Activated CD4-positive, alpha-beta memory T cell treated with anti-CD3 and anti-CD28 coated beads for 36 hours (primary cell): ENCODE measurements around the gene GRK5. TPM values are rescaled to one million over a fixed set of nuclear protein-coding genes. Genes with fewer than 3 reads are reported as not detected.
"Not testable (repeated sequence)": the region's sequence is repeated elsewhere in the genome, so short reads cannot be mapped to it uniquely, and the experiment has no call there.

Experiments used
- CTCF ChIA-PET: fragments of 350-600 bp; sonication (Branson Sonifier 250); formaldehyde crosslinking; loops from one replicate; lab custom pipeline; 2021; ENCODE audit warnings: antibody characterized with exemption, inconsistent platforms; lab: Charles Lee
- POLR2A ChIA-PET: fragments of 350-600 bp; sonication (Branson Sonifier 250); formaldehyde crosslinking; loops from one replicate; lab custom pipeline; 2021; ENCODE audit warnings: antibody characterized with exemption; lab: Charles Lee
- DNase-seq: peaks from one replicate; pipeline ENCODE4 v3.0.0-alpha.2; 2020
- H3K27ac Mint-ChIP-seq: one replicate; pipeline ENCODE4 v1.8.0; 2021; ENCODE audit warnings: mixed read lengths
- H3K27me3 Mint-ChIP-seq: one replicate; pipeline ENCODE4 v1.8.0; 2021; ENCODE audit warnings: mixed read lengths
- H3K36me3 Mint-ChIP-seq: one replicate; pipeline ENCODE4 v1.8.0; 2021; ENCODE audit warnings: mixed read lengths
- H3K4me1 Mint-ChIP-seq: one replicate; pipeline ENCODE4 v1.8.0; 2021; ENCODE audit warnings: low read depth, mixed read lengths
- H3K4me3 Mint-ChIP-seq: one replicate; pipeline ENCODE4 v1.8.0; 2021; ENCODE audit warnings: mild to moderate bottlenecking, mixed read lengths
- H3K9me3 Mint-ChIP-seq: one replicate; pipeline ENCODE4 v1.8.0; 2021; ENCODE audit warnings: mixed read lengths
- intact Hi-C: fragments of 100-400 bp; cut with micrococcal nuclease; formaldehyde crosslinking; loops from one replicate; pipeline ENCODE4 v1.15.1; 2023
- total RNA-seq, 2 experiments: library from RNA; stranded (reverse); gene quantifications; one replicate each; pipeline ENCODE4 v1.2.3, GENCODE V29; 2021

GRK5 gene
- total RNA-seq, 2 experiments from 2014 or later, result 22.7 to 23.0 TPM

GRCh38 chr10:119268871-119269506, 61.6 kb downstream of the GRK5 start:
- Mint-ChIP-seq H3K27ac (peak overlapping the region; percentile 97), H3K36me3 (peaks cover 4% of the 10 kb centered on the region), H3K4me3 (peak overlapping the region; percentile 7), H3K4me1 (peaks cover 43% of the 10 kb centered on the region), H3K9me3 (no peaks in the 10 kb centered on the region), H3K27me3 (no peaks in the 10 kb centered on the region)
- ChIA-PET CTCF (interaction anchor here (0.7 to 1.8 kb wide), 6 partner anchors 33 to 221 kb away, joined by 3 to 6 read pairs (median 4); no protein-coding TSS in a partner anchor), POLR2A (interaction anchor here (0.9 to 1.3 kb wide), 4 partner anchors 9 to 62 kb away, joined by 3 to 5 read pairs (median 4); partner anchors contain the start of gene GRK5)
- DNase-seq, result peak; percentile 83
- intact Hi-C loops, result loop anchor here (1.0 to 2.0 kb wide), 5 partner anchors 14 to 61 kb away; no protein-coding TSS in a partner anchor

- no peaks in the 10 kb centered on the region for H3K9me3 Mint-ChIP-seq
- H3K4me3 Mint-ChIP-seq, result no peak overlapping the region
- POLR2A ChIA-PET, result no interaction called here
Observed at GRCh38 chr10:119269737-119270136, 62.4 kb downstream of the GRK5 start.

GRCh38 chr10:119270762-119271366, 63.5 kb downstream of the GRK5 start:
- intact Hi-C loops, result no loop called here

More at GRCh38 chr10:119269737-119270136, 62.4 kb downstream of the GRK5 start:
- DNase-seq, result no peak
- Mint-ChIP-seq H3K27ac (peak overlapping the region; percentile 97), H3K4me1 (peaks cover 43% of the 10 kb centered on the region), H3K36me3 (peaks cover 4% of the 10 kb centered on the region), H3K27me3 (no peaks in the 10 kb centered on the region)
- intact Hi-C loops, result loop anchor here (1.0 to 2.0 kb wide), 5 partner anchors 15 to 61 kb away; no protein-coding TSS in a partner anchor
- CTCF ChIA-PET, result interaction anchor here (0.7 to 1.8 kb wide), 3 partner anchors 60 to 70 kb away, joined by 3 to 6 read pairs (median 5); no protein-coding TSS in a partner anchor

GRCh38 chr10:119272338-119272734, 65.0 kb downstream of the GRK5 start:
- intact Hi-C loops, POLR2A ChIA-PET: not testable (repeated sequence)

More at GRCh38 chr10:119270762-119271366, 63.5 kb downstream of the GRK5 start:
- Mint-ChIP-seq H3K27ac (peak overlapping the region; percentile 45), H3K4me3 (no peak overlapping the region), H3K4me1 (peaks cover 49% of the 10 kb centered on the region), H3K36me3 (no peaks in the 10 kb centered on the region), H3K27me3 (no peaks in the 10 kb centered on the region), H3K9me3 (no peaks in the 10 kb centered on the region)
- ChIA-PET POLR2A (interaction anchor here (0.7 to 1.4 kb wide), 5 partner anchors 14 to 59 kb away, joined by 3 to 5 read pairs (median 3); no protein-coding TSS in a partner anchor), CTCF (interaction anchor here (1.1 to 1.4 kb wide), 4 partner anchors 36 to 64 kb away, joined by 3 to 6 read pairs (median 4); no protein-coding TSS in a partner anchor)
- DNase-seq, result peak; percentile 69

GRCh38 chr10:119272736-119273135, 65.4 kb downstream of the GRK5 start:
- H3K27ac Mint-ChIP-seq, result no peak overlapping the region
- CTCF ChIA-PET, result interaction anchor here (0.7 kb wide), 1 partner anchor 34 kb away, joined by 3 read pairs; no protein-coding TSS in a partner anchor
- H3K9me3 Mint-ChIP-seq, result no peaks in the 10 kb centered on the region
- peaks cover 44% of the 10 kb centered on the region for H3K4me1 Mint-ChIP-seq
- no peak overlapping the region for H3K4me3 Mint-ChIP-seq
- H3K36me3 Mint-ChIP-seq, result no peaks in the 10 kb centered on the region
- POLR2A ChIA-PET, result no interaction called here
- no peak for DNase-seq
- no peaks in the 10 kb centered on the region for H3K27me3 Mint-ChIP-seq
- intact Hi-C loops, result no loop called here

More at GRCh38 chr10:119272338-119272734, 65.0 kb downstream of the GRK5 start:
- H3K9me3 Mint-ChIP-seq, H3K27me3 Mint-ChIP-seq, DNase-seq, H3K36me3 Mint-ChIP-seq, H3K4me3 Mint-ChIP-seq, H3K27ac Mint-ChIP-seq: not testable (repeated sequence)
- peaks cover 48% of the 10 kb centered on the region for H3K4me1 Mint-ChIP-seq
- CTCF ChIA-PET, result interaction anchor here (0.7 to 1.4 kb wide), 2 partner anchors 35 to 63 kb away, joined by 3 to 5 read pairs; no protein-coding TSS in a partner anchor

GRCh38 chr10:119273413-119273812, 66.0 kb downstream of the GRK5 start:
- Mint-ChIP-seq H3K27ac (no peak overlapping the region), H3K4me3 (no peak overlapping the region), H3K4me1 (peaks cover 39% of the 10 kb centered on the region), H3K36me3 (no peaks in the 10 kb centered on the region), H3K27me3 (no peaks in the 10 kb centered on the region), H3K9me3 (no peaks in the 10 kb centered on the region)
- POLR2A ChIA-PET, result no interaction called here
- CTCF ChIA-PET, result no interaction called here
- no peak for DNase-seq
- intact Hi-C loops, result no loop called here

GRCh38 chr10:119274519-119275045, 67.2 kb downstream of the GRK5 start:
- Mint-ChIP-seq H3K4me3 (no peak overlapping the region), H3K9me3 (no peaks in the 10 kb centered on the region), H3K27me3 (no peaks in the 10 kb centered on the region), H3K4me1 (peaks cover 28% of the 10 kb centered on the region), H3K36me3 (no peaks in the 10 kb centered on the region), H3K27ac (no peak overlapping the region)
- CTCF ChIA-PET, result interaction anchor here (0.7 to 1.7 kb wide), 2 partner anchors 65 to 171 kb away, joined by 3 read pairs; no protein-coding TSS in a partner anchor
- intact Hi-C loops, result no loop called here
- POLR2A ChIA-PET, result no interaction called here
- DNase-seq, result no peak

GRCh38 chr10:119275085-119275484, 67.7 kb downstream of the GRK5 start:
- ChIA-PET POLR2A (no interaction called here), CTCF (interaction anchor here (1.7 kb wide), 1 partner anchor 170 kb away, joined by 3 read pairs; no protein-coding TSS in a partner anchor)
- no peaks in the 10 kb centered on the region for H3K9me3 Mint-ChIP-seq
- intact Hi-C loops, result no loop called here
- no peak overlapping the region for H3K4me3 Mint-ChIP-seq
- no peaks in the 10 kb centered on the region for H3K36me3 Mint-ChIP-seq
- H3K27ac Mint-ChIP-seq, result no peak overlapping the region
- peaks cover 24% of the 10 kb centered on the region for H3K4me1 Mint-ChIP-seq
- no peak for DNase-seq
- H3K27me3 Mint-ChIP-seq, result no peaks in the 10 kb centered on the region

GRCh38 chr10:119276194-119276593, 68.8 kb downstream of the GRK5 start:
- DNase-seq, CTCF ChIA-PET, H3K27me3 Mint-ChIP-seq, H3K9me3 Mint-ChIP-seq, H3K36me3 Mint-ChIP-seq, intact Hi-C loops, H3K27ac Mint-ChIP-seq, POLR2A ChIA-PET, H3K4me3 Mint-ChIP-seq: not testable (repeated sequence)
- peaks cover 22% of the 10 kb centered on the region for H3K4me1 Mint-ChIP-seq

- POLR2A ChIA-PET, result no interaction called here
- intact Hi-C loops, result no loop called here
- Mint-ChIP-seq H3K27ac (no peak overlapping the region), H3K4me3 (no peak overlapping the region), H3K4me1 (peaks cover 19% of the 10 kb centered on the region), H3K36me3 (no peaks in the 10 kb centered on the region), H3K27me3 (no peaks in the 10 kb centered on the region), H3K9me3 (no peaks in the 10 kb centered on the region)
- CTCF ChIA-PET, result no interaction called here
- DNase-seq, result no peak
Observed at GRCh38 chr10:119278126-119278709, 70.8 kb downstream of the GRK5 start.

- Mint-ChIP-seq H3K27me3 (no peaks in the 10 kb centered on the region), H3K36me3 (no peaks in the 10 kb centered on the region), H3K4me1 (peaks cover 28% of the 10 kb centered on the region), H3K9me3 (no peaks in the 10 kb centered on the region), H3K27ac (no peak overlapping the region), H3K4me3 (no peak overlapping the region)
- intact Hi-C loops, result no loop called here
- DNase-seq, result no peak
- POLR2A ChIA-PET, result interaction anchor here (0.6 kb wide), 1 partner anchor 12 kb away, joined by 3 read pairs; no protein-coding TSS in a partner anchor
- CTCF ChIA-PET, result no interaction called here
Observed at GRCh38 chr10:119279441-119279840, 72.1 kb downstream of the GRK5 start.
